ENCODE measurements around the gene SLC6A11. TPM values are rescaled to one million over a fixed set of nuclear protein-coding genes. Genes with fewer than 3 reads are reported as not detected.
A peak's percentile ranks its signal among the peaks of the same experiment; 100 is the strongest.

Gene SLC6A11
- polyA plus RNA-seq, 2 of the 4 experiments (the other 2 are of a cell fraction), result 0.03 TPM

- WGBS (ENCODE audit: missing lambda C conversion rate), result 31% methylated on average over 10 of the region's 10 CpGs
- CTCF ChIA-PET, result no interaction called here
- DNase-seq (ENCODE audit: low read depth in 1 of 2, low spot score in 1 of 2) (no peak), ATAC-seq (peak in 1 of 2 experiments; percentile 18; a peak in 3 of 6 replicates), FAIRE-seq (no peak)
- Histone ChIP-seq H3K27ac (no peak overlapping the region), H3K4me3 (no peak overlapping the region), H3K4me2 (no peak overlapping the region), H3K4me1 (no peaks in the 10 kb centered on the region), H3K9me3 (no peaks in the 10 kb centered on the region)
- TF ChIP-seq SREBF2 (IDR thresholded peaks at IDR 0.05), result no peak
- POLR2A ChIA-PET, result no interaction called here
Measured at GRCh38 chr3:10972072-10972782, 156.2 kb downstream of the SLC6A11 start.

- TF ChIP-seq SREBF2 (IDR thresholded peaks at IDR 0.05) (no peak), RAD21 (conservative IDR thresholded peaks at IDR 0.05 in 1 of 2, IDR thresholded peaks at IDR 0.05 in 1 of 2) (peak in 1 of 2 experiments; percentile 18; a peak in 1 of 5 replicates)
- H3K4me1 ChIP-seq, result no peaks in the 10 kb centered on the region
- no peak overlapping the region for H3K27ac ChIP-seq
- POLR2A ChIA-PET, result no interaction called here
- peak in 1 of 2 experiments; percentile 26; a peak in 2 of 6 replicates for ATAC-seq
- CTCF ChIA-PET, result interaction anchor here (1.2 to 2.2 kb wide), 2 partner anchors 10 to 13 kb away, joined by 3 to 11 read pairs; no protein-coding TSS in a partner anchor
- WGBS (ENCODE audit: missing lambda C conversion rate), result 27% methylated on average over 13 of the region's 13 CpGs
- H3K4me2 ChIP-seq, result no peak overlapping the region
- DNase-seq (ENCODE audit: low read depth in 1 of 2, low spot score in 1 of 2), result no peak
- FAIRE-seq, result no peak
- no peak overlapping the region for H3K4me3 ChIP-seq
- H3K9me3 ChIP-seq, result no peaks in the 10 kb centered on the region
Measured at GRCh38 chr3:10973046-10973595, 157.1 kb downstream of the SLC6A11 start.

GRCh38 chr3:10974131-10974530 lies 158.1 kb downstream of the SLC6A11 start:
- Histone ChIP-seq H3K27ac (no peak overlapping the region), H3K4me1 (no peaks in the 10 kb centered on the region), H3K9me3 (no peaks in the 10 kb centered on the region), H3K4me3 (no peak overlapping the region), H3K4me2 (no peak overlapping the region)
- ChIA-PET POLR2A (no interaction called here), CTCF (interaction anchor here (1.0 to 2.2 kb wide), 5 partner anchors 9 to 86 kb away, joined by 3 to 11 read pairs (median 3); no protein-coding TSS in a partner anchor)
- TF ChIP-seq SMC3 (IDR thresholded peaks at IDR 0.05) (no peak), USF2 (IDR thresholded peaks at IDR 0.05) (no peak), CBX2 (IDR thresholded peaks at IDR 0.05; ENCODE audit: borderline replicate concordance, low read depth) (no peak), RARB (CRISPR knock-in tag; IDR thresholded peaks at IDR 0.05) (no peak), ESRRA (IDR thresholded peaks at IDR 0.05; ENCODE audit: borderline replicate concordance, low read length) (no peak), HES2 (IDR thresholded peaks at IDR 0.05) (no peak), EHF (CRISPR knock-in tag; IDR thresholded peaks at IDR 0.05) (no peak), CHD2 (IDR thresholded peaks at IDR 0.05; ENCODE audit: low read length, partially characterized antibody) (no peak), ZSCAN20 (CRISPR knock-in tag; IDR thresholded peaks at IDR 0.05) (no peak), HMGXB4 (CRISPR knock-in tag; IDR thresholded peaks at IDR 0.05; ENCODE audit: borderline replicate concordance) (no peak), HOXB5 (CRISPR knock-in tag; IDR thresholded peaks at IDR 0.05) (no peak), MAZ (IDR thresholded peaks at IDR 0.05; ENCODE audit: borderline replicate concordance, low read depth, low read length) (no peak), E2F6 (IDR thresholded peaks at IDR 0.05; ENCODE audit: borderline replicate concordance, low read depth) (no peak), HEYL (CRISPR knock-in tag; IDR thresholded peaks at IDR 0.05) (no peak), CEBPB (IDR thresholded peaks at IDR 0.05) (no peak), NPAS2 (CRISPR knock-in tag; IDR thresholded peaks at IDR 0.05; ENCODE audit: borderline replicate concordance) (no peak)
- ATAC-seq (no peak), DNase-seq (ENCODE audit: low read depth in 1 of 2, low spot score in 1 of 2) (no peak), FAIRE-seq (no peak)
- 55% methylated on average over 7 of the region's 7 CpGs for WGBS (ENCODE audit: missing lambda C conversion rate)
